HG02938 (cell line): ENCODE results near the gene MTHFR.
A peak's percentile ranks its signal among the peaks of the same experiment; 100 is the strongest.

Source experiments
- ATAC-seq: cut with Tn5 transposase; IDR thresholded peaks from one replicate; pipeline ENCODE4 v1.9.1; 2021; ENCODE audit warnings: mild to moderate bottlenecking, moderate library complexity; ENCODE audit not compliant: unreplicated experiment

Gene MTHFR

GRCh38 chr1:11805422-11806306, at the start of gene MTHFR, which contains the start of gene CLCN6:
Gene MTHFR (minus strand): TSS chr1:11805964. CDS start chr1:11803116, 2,848 bp downstream.
Gene CLCN6 (plus strand): TSS chr1:11806191. CDS start chr1:11806263, 72 bp downstream.
- ATAC-seq, result peak; percentile 83

GRCh38 chr1:11855430-11855829, 49.7 kb upstream of the MTHFR start:
- no peak for ATAC-seq

GRCh38 chr1:11854519-11854918, 48.8 kb upstream of the MTHFR start:
- no peak for ATAC-seq

GRCh38 chr1:11851180-11851579, 45.4 kb upstream of the MTHFR start:
- ATAC-seq, result no peak

- ATAC-seq, result no peak
These were observed 44.4 kb upstream of the MTHFR start for GRCh38 chr1:11850156-11850555.

- no peak for ATAC-seq
These were observed 42.6 kb upstream of the MTHFR start for GRCh38 chr1:11848373-11848700.

- no peak for ATAC-seq
These were observed 42.1 kb upstream of the MTHFR start, which contains the start of gene NPPA for GRCh38 chr1:11847667-11848372. Gene NPPA (minus strand): TSS chr1:11847783. CDS start chr1:11847684, 99 bp downstream.

GRCh38 chr1:11845641-11846335, 40.0 kb upstream of the MTHFR start:
- ATAC-seq, result no peak

- ATAC-seq, result no peak
These were observed 36.6 kb upstream of the MTHFR start for GRCh38 chr1:11842154-11843041.

GRCh38 chr1:11841245-11842153, 35.7 kb upstream of the MTHFR start:
- ATAC-seq, result no peak

GRCh38 chr1:11839727-11840705, 34.3 kb upstream of the MTHFR start:
- no peak for ATAC-seq

GRCh38 chr1:11838349-11839272, 32.8 kb upstream of the MTHFR start:
- no peak for ATAC-seq

GRCh38 chr1:11837767-11838348, 32.1 kb upstream of the MTHFR start:
- no peak for ATAC-seq

- ATAC-seq, result no peak
These were observed 31.4 kb upstream of the MTHFR start for GRCh38 chr1:11836955-11837766.

GRCh38 chr1:11835441-11836225, 29.9 kb upstream of the MTHFR start:
- no peak for ATAC-seq
